Esophagus muscularis mucosa (tissue), 4 donors: ENCODE measurements around the gene CFAP74.

ENCODE experiments used
- CTCF ChIP-seq, 3 experiments: fragments of 200-600 bp in 2 of 3; fragments of 450-650 bp in 1 of 3; sonication (generic) in 2 of 3; IDR thresholded peaks; one replicate each; pipeline ENCODE4 v1.5.1; 2017 to 2019; ENCODE audit warnings: antibody characterized with exemption in 3 of 3, mild to moderate bottlenecking in 2 of 3, moderate library complexity in 1 of 3
- EP300 ChIP-seq: sonication (generic); formaldehyde crosslinking; IDR thresholded peaks from one replicate; pipeline ENCODE4 v1.6.1; 2017; ENCODE audit warnings: antibody characterized with exemption
- POLR2AphosphoS5 ChIP-seq, 2 donors: sonication (generic); formaldehyde crosslinking; IDR thresholded peaks; one replicate each; pipeline ENCODE4 v1.6.1; 2017; ENCODE audit warnings: antibody characterized with exemption in 2 of 2

- TF ChIP-seq CTCF (IDR thresholded peaks at IDR 0.05) (no peak), EP300 (no peak), POLR2AphosphoS5 (IDR thresholded peaks at IDR 0.05) (no peak)
These were observed 27.6 kb downstream of the CFAP74 start for GRCh38 chr1:1976031-1976430.
